Activated CD4-positive, CD25-positive, alpha-beta regulatory T cell (primary cell): Measurements from ENCODE around the gene CACNA1C.

Source experiments
- DNase-seq, 4 experiments: peaks; one replicate each; lab custom pipeline; 2025; lab: John Stamatoyannopoulos, UW

The CACNA1C gene

DNA sequence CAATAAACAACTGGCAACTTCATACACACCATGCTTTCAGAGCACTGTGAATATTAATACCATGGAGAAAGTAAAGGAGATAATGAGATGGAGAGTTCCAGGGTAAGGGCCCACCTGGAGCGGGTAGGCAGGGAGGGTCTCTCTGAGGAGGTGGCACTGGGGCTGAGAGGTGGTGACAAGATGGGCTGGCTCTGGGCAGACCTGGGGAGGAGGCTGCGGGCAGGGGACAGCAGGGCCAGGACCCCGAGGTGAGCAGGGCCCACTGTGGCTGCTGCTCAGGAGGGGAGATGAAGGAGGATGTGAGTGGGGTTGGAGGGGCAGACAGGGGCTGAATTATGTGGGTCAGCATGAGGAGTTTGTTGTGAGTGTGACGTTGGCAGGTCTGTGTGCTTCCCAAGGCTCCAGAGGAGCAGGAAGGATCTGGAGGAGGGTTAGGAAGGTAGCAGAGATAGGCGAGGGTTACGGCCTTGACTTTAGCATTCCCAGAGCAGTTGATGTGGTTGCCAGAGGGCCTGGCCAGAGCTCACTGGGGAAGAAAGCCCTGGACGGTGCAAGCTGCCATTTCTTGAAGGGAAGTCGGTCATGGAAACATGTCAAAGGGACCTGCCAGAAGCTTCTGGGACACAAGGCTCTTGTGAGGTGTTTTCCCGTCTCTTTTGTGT lies 88.2 kb downstream of the CACNA1C start:
- no peak for DNase-seq

DNA sequence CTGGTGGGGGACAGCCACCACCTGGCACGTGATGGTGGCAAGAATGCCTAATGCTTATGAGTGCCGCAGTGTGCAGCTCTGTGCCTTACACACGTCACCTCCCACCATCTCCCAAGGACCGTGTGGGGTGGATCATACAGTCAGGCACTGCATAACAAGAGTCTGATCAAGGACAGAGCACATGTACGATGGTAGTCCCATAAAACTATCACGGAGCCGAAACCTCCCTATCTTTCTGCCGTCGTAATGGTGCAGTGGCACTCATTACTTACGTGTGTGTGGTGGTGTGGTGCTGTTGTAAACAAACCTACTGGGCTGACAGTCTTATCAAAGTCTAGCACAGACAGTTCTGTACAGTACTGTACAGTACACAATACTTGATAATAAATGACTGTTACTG lies 89.3 kb downstream of the CACNA1C start:
- DNase-seq: no peak

DNA sequence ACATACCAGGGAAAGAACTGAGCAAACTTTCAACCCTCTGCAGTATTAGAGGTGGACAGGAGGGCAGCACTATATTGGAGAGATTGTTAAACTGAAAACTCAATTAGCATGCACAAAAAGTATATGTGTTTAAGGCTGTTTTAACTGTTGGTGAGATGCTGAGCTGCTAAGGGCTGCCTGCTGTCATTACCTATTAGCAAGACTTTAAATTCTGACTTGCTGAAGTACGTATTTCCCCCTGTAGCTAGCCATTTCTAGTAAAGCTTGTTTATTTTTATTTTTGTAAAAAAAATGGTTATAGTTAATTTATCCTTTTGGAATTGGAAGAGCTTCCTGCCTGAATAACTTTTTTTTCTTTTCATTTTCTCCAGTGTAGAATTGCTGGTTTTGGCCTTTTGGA lies 92.2 kb downstream of the CACNA1C start:
- DNase-seq: no peak

GRCh38 chr12:2145433-2145998 lies 92.7 kb downstream of the CACNA1C start:
- DNase-seq: no peak

DNA sequence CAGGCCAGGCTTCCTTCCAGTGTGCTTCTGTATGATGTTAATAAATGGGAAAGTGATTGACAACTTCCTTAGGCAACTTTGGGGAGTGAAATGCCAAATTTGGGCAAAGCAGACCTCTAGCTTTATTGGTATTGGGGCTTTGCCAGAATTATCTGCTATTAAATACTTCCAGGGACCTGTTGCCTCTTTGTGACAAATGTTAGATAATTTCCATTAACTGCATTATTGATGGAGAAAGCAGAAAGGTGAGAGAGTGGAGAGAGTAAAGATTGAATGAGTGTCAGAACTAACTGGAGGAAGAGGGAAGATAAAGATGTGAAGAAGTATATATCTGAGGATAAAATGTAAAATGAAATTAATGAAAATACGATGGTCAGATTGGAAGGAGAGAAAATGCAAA lies 94.5 kb downstream of the CACNA1C start:
- no peak for DNase-seq

DNA sequence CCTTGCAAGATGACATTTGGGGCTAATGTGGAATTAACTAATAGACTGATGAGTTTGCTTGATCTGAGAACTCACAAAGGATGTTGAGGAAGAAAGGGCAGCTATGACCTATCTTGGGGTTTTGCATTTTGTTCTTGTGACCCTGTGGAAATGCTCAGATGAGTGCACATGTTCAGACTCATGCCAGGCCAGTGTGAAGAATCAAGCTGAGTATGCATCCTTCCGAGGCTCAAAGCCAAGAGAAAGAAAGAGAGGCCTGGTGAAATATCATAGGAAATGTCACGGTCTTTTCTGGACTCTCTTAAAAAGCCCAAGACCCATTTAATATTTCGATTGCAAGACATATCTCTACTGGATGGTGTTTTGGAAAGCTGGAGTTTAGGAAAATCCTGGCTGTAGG lies 96.3 kb downstream of the CACNA1C start:
- DNase-seq: no peak

DNA sequence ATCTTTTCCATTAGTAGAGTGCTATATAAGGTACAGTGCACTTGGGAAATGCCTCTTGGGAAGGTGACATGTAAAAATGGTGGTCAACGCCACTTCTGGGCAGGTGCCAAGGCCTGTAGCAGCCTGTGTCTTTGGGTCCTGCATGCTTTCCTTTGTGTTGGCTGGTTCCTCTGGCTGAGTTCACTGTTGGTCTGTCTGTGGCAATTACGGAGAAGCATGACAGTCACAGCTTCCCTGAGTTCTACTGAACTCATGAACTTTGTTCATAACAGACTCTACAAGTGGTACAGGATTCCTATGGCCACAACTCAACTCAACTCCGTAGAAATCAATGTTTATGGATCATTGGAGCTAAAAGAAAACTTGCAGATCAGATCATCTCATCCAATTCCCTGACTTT lies 98.0 kb downstream of the CACNA1C start:
- DNase-seq: no peak

DNA sequence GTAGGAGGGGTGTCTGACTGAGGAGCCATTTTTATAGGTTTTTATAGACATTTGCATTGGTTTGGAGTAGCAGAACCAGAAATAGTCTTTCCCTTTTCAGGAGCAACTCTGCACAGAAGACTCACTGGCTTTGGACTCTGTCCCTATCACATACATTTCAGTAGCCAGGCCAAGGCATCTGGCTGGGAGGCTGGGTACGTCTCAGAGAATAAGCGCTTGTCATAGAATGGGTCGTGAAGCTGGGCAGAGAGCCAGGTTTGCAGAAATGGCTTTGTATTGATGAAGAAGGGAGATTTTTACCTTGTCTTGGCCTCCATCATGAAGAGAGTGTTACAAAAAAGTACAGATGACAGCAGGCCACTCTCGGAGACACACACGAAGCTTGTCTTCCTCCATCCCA lies 98.6 kb downstream of the CACNA1C start:
- no peak for DNase-seq

DNA sequence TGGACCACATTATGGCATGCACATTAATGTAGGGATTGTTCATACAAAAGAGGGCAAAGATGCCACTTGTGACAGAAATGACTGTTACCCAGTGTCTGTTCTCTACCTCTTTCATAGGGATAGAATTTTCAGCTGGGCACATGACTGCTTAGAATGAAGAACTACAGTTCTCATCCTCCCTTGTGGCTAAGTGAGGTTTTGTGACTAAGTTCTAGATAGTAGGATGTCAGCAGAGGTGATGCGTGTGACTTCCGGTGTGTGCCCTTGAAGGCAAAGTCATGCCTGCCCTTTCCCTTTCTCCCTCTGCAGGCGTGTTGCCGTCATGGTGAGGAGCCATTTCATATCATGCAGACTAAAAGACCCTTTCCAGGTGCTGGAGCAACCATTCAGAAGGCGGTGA lies 99.3 kb downstream of the CACNA1C start:
- no peak for DNase-seq

DNA sequence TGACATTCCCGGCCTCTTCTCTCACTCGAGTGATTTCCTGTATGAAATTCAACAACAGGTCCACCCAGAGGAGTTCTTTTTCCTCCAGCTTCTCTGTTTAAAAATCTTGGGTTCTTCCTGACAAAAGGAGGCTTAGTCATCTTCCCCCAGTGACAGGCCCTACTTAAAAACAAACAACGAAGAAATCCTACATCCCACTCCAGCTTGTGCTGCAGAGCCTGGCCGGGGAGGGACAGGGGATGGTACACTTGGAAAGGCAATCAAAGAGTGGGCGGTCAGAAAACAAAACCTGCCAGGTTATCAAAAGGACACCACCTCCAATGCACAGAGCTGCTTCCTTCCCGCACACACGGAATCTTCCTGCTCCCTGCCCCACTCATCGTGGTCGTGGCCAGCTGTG lies 101.3 kb downstream of the CACNA1C start:
- no peak for DNase-seq

DNA sequence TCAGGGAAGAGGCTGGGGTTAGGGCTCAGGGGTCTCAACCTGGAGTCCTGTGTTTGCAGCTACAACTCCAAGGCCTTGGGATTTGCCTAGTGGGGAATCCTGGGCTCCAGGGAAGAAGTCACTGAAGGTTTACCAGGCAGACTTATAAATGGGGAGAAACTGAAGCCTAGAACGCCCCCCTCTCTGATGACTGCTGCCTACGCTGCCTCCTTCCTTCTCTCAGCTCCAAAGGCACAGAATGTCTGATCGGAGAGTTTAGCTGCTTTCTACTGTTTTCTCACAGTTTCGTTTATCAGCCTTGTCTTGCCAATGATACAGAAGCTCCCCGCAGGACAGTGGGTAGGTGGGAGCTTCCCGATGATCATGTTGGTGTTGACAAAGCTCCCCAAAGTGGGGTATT lies 101.7 kb downstream of the CACNA1C start:
- DNase-seq: no peak

GRCh38 chr12:2156333-2156732 lies 103.5 kb downstream of the CACNA1C start:
- no peak for DNase-seq

DNA sequence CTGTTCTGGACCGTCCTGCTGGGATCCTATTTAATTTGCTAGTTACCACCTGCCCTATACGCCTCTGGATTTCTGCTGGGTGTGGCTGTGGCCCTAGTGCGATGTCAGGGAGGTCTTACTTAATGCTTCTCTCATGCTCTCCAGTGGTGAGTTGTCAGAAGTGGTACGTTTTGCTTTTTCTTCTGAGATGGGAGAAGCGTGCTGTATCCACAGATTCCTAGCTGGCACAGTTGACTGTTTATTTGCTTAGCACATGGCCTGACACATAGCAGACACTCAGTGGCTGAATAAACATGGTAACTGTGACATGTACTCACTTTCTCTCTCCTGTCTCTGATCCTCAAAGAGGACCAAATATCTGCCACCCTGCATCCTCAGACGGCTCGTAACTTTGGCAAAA lies 107.3 kb downstream of the CACNA1C start:
- DNase-seq: no peak

DNA sequence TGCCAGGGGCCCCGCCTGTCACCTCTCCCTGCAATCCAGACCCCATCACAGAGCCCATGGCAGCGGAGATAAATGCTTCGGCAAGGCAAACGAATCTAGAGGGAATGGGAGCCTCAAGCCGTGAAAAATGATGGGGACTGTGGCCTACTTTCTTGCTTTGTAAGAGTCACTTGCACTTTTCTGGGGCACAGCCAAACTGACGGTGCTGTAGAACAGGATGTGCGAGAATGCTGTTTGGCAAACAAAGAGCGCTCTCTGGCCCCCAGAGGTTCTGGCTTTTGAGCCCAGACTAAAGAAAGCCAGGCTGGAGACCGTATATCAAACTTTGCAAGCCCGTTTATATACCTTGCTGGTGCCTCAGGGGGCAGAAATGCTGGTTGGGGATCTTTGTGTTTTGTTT lies 108.7 kb downstream of the CACNA1C start:
- DNase-seq: no peak

DNA sequence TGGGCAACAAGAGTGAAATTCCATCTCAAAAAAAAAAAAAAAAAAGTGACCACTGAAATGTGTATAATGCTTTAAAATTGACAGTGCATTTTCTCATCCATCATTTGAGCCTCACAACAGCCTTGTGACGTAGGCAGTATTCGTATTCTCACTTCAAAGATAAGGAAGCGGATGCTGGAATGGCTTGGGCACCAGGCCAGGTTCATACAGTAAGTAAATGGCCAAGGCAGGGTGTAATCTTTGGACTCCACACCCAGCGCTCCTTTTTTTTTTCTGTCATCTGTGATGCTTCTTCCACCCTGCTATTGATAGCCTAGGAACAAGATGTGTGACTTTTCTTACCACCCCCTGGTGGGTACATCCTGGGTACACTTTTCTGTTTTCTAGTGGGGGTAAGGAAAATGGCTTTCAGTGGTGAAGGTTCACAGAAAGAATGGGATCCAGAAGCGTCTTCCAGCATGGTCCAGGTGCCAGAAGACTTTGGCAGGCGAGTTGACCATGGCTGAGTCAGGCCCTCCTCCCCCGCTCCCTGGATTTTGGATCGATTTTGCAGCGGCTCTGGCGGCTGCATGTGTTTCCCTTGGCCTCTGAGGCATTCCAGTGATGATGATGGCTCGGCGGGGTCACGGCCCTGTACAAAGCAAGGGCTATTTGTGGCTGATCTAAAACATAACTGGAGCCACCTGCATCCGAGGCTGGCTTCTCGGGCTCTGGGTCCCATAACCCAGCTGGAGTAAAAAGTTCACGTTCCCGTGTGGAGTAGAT lies 110.6 kb downstream of the CACNA1C start:
- no peak for DNase-seq

DNA sequence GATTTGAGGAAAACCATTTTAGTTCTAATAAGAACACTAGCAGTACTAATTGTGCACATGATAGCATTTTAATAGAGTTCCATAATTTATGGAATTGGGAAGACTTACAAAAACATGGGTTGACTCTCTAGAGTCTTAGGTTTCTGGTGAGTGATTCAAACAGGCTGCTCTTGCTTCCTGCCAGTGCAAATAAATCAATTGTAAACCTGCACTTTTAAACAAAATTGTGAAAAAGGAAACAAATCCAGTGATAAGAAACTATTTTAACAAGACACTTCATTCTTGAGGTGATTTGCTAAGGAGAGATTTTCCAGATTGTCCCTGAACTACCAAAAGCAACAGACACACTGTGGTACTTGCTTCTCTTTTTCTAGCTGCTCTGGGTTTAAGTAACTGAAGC lies 112.2 kb downstream of the CACNA1C start:
- DNase-seq: no peak

DNA sequence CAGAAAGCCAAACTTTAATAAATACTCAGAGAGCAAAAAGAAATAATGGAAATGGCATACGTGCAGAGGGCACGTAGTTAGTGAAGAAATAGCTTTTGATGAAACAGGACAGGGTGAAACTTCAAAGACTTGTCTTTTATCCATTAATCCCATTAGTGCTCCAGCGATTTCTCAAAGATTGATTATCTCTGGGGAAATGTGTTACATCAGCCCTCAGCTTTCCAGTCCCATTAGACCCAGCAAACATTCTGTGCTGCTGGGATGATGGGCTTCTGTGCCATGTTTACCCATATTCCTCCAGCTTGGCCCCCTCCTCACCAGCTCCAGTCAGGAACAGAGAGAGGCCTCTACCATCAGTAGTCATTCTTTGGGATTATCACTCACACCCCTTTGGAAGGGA lies 113.1 kb downstream of the CACNA1C start:
- DNase-seq: no peak

DNA sequence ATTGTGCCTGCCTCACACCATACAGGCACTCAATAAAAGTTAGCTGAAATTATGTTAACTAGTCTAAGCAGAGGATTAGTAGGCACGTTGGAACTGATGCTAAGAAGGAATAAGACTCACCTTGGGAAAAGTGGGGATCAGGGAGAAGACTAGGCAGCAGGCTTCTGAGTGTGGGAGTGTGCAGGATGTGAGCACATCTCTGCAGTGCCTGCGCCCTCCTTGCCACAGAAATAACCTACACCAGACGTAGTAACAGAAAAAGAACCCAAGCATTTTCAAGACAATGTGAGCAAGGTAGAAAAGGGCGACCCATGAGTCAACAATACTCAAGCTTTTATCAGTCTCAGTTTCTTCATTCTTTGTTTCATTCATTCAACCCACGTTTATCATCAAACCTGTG lies 113.9 kb downstream of the CACNA1C start:
- DNase-seq: no peak

- no peak for DNase-seq
Measured at GRCh38 chr12:2167231-2167630, 114.4 kb downstream of the CACNA1C start.

- no peak for DNase-seq
Measured at GRCh38 chr12:2168808-2169207, 116.0 kb downstream of the CACNA1C start.

DNA sequence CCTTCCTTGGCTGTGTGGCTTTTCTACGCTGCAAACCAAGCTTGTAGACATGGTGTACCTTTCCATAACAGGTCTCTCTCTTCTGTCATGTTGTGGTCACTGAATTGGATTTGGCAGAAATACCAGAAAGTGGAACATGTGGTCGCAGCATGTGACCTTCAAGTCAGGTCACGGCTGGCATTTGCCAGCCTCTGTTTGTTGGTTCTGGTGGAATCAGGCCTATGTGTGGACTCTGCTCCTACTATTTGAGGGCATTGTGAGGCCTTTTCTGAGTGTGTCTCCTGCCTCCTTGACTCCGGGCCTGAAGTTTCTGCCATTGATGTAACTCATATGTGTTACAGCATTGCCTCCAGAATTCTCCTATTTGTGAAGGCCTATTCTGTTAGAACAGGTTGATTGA lies 116.7 kb downstream of the CACNA1C start:
- no peak for DNase-seq

- no peak for DNase-seq
Measured at GRCh38 chr12:2169940-2170339, 117.2 kb downstream of the CACNA1C start.

- no peak for DNase-seq
Measured at GRCh38 chr12:2170376-2170775, 117.6 kb downstream of the CACNA1C start.
